OCI-LY3 (cell line): ENCODE measurements around the gene CLDN22.

Experiments used
- H2AFZ ChIP-seq: fragments of 200-600, 300-600 bp; shearing (Covaris generic); 2 replicates; pipeline ENCODE4 v1.6.0; 2014; ENCODE audit warnings: antibody characterized with exemption, low read depth, low read length
- H3K27ac ChIP-seq: fragments of 200-600, 300-600 bp; sonication (generic); 2 replicates; pipeline ENCODE4 v1.5.1; 2014; ENCODE audit warnings: mild to moderate bottlenecking, low read length, moderate library complexity, mixed read lengths
- H3K27me3 ChIP-seq: fragments of 200-600, 300-600 bp; sonication (generic); 2 replicates; pipeline ENCODE4 v1.6.1; 2014; ENCODE audit warnings: low read depth, low read length, mixed read lengths
- H3K36me3 ChIP-seq: fragments of 200-600, 300-600 bp; sonication (generic); replicated peaks from 2 replicates; pipeline ENCODE3; 2014; ENCODE audit warnings: low read depth, low read length, mixed read lengths
- H3K4me1 ChIP-seq: fragments of 300-600, 200-600 bp; sonication (generic); 2 replicates; pipeline ENCODE4 v1.6.1; 2014; ENCODE audit warnings: low read length, mixed read lengths
- H3K4me2 ChIP-seq: fragments of 200-600, 300-600 bp; sonication (generic); 2 replicates; pipeline ENCODE4 v1.6.1; 2014; ENCODE audit warnings: low read length, mixed read lengths
- H3K4me3 ChIP-seq: fragments of 300-600, 200-600 bp; sonication (generic); 2 replicates; pipeline ENCODE4 v1.5.1; 2014; ENCODE audit warnings: antibody characterized with exemption, mild to moderate bottlenecking, low read length, moderate library complexity
- H3K79me2 ChIP-seq: fragments of 300-600, 200-600 bp; shearing (Covaris generic); 2 replicates; pipeline ENCODE4 v1.6.1; 2014; ENCODE audit warnings: mild to moderate bottlenecking, low read length, mixed read lengths
- H3K9ac ChIP-seq: fragments of 300-600, 200-600 bp; shearing (Covaris generic); 2 replicates; pipeline ENCODE4 v1.6.0; 2014; ENCODE audit warnings: mild to moderate bottlenecking, low read length, moderate library complexity
- H3K9me3 ChIP-seq: fragments of 200-600, 300-600 bp; shearing (Covaris generic); 2 replicates; pipeline ENCODE4 v1.6.1; 2014; ENCODE audit warnings: low read length, mixed read lengths; ENCODE audit not compliant: insufficient read depth
- H4K20me1 ChIP-seq: fragments of 200-600, 300-600 bp; sonication (generic); 2 replicates; pipeline ENCODE4 v1.6.1; 2016; ENCODE audit warnings: low read length, mixed read lengths; ENCODE audit not compliant: insufficient read depth
- EZH2phosphoT487 ChIP-seq: fragments of 200-600 bp; shearing (Covaris generic); IDR thresholded peaks from 2 replicates; pipeline ENCODE4 v1.6.1; 2018; ENCODE audit warnings: antibody characterized with exemption, mixed run types, low read depth
- TF ChIP-seq, protein P1 (sequence below): fragments of 200-600, 300-600 bp; sonication (generic); IDR thresholded peaks from 2 replicates; pipeline ENCODE4 v1.5.1; 2014; ENCODE audit warnings: antibody characterized with exemption, low read length, low read depth

CLDN22 gene

DNA sequence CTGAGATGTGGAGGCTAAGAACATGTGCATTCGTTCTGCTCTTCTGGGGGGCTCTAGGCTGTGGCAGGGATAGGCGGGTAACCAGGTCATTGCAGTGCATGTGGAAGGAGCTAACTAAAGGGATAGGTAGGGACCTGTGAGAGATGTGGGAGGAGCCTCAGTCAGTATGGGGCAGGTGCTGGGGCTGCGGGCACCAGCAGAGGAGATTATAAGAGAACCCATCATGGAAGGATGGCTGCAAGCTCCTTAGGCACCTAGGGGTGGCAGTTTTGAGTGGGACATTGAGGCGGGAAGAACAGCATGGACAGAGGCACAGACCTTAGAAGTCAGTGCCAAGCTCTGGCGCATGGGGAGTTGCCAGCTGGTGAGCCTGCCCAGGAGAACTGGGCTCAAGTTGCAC, 7.2 kb downstream of the CLDN22 start:
- no peak overlapping the region for H2AFZ ChIP-seq
- no peak overlapping the region for H3K4me3 ChIP-seq
- H3K27ac ChIP-seq = no peak overlapping the region
- H3K27me3 ChIP-seq = no peaks in the 10 kb centered on the region
- no peaks in the 10 kb centered on the region for H3K4me1 ChIP-seq
- H3K4me2 ChIP-seq = no peak overlapping the region
- H4K20me1 ChIP-seq = no peaks in the 10 kb centered on the region
- no peaks in the 10 kb centered on the region for H3K9me3 ChIP-seq
- H3K79me2 ChIP-seq = no peaks in the 10 kb centered on the region
- no peak overlapping the region for H3K9ac ChIP-seq
- no peak for TF ChIP-seq EZH2phosphoT487
- TF ChIP-seq, protein P1, sequence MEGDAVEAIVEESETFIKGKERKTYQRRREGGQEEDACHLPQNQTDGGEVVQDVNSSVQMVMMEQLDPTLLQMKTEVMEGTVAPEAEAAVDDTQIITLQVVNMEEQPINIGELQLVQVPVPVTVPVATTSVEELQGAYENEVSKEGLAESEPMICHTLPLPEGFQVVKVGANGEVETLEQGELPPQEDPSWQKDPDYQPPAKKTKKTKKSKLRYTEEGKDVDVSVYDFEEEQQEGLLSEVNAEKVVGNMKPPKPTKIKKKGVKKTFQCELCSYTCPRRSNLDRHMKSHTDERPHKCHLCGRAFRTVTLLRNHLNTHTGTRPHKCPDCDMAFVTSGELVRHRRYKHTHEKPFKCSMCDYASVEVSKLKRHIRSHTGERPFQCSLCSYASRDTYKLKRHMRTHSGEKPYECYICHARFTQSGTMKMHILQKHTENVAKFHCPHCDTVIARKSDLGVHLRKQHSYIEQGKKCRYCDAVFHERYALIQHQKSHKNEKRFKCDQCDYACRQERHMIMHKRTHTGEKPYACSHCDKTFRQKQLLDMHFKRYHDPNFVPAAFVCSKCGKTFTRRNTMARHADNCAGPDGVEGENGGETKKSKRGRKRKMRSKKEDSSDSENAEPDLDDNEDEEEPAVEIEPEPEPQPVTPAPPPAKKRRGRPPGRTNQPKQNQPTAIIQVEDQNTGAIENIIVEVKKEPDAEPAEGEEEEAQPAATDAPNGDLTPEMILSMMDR = no peak
- H3K36me3 ChIP-seq = no peaks in the 10 kb centered on the region

DNA sequence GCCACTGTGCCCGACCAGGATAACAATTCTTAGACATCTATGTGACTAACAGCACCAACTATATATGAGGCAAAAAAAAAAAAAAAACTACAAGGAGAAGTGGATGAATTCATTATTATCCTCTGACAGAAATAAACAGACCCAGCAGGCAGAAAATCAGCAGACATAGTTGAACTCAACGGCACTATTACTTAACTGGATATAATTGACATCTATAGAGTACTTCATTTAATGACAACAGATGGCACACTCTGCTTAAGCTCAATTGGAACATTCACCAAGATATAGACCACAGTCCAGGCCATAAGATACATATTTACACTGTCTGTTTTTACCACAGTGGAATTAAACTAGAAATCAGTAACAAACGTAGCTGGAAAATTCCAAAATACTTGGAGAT, 13.3 kb downstream of the CLDN22 start:
- no peak overlapping the region for H3K4me2 ChIP-seq
- no peak overlapping the region for H2AFZ ChIP-seq
- no peaks in the 10 kb centered on the region for H3K79me2 ChIP-seq
- no peak overlapping the region for H3K4me3 ChIP-seq
- peaks cover 6% of the 10 kb centered on the region for H3K36me3 ChIP-seq
- H3K4me1 ChIP-seq = peaks cover 38% of the 10 kb centered on the region
- H3K9ac ChIP-seq = no peak overlapping the region
- no peak overlapping the region for H3K27ac ChIP-seq
- no peaks in the 10 kb centered on the region for H3K9me3 ChIP-seq
- TF ChIP-seq, protein P1 = no peak
- no peak for TF ChIP-seq EZH2phosphoT487
- H3K27me3 ChIP-seq = no peaks in the 10 kb centered on the region
- no peaks in the 10 kb centered on the region for H4K20me1 ChIP-seq

DNA sequence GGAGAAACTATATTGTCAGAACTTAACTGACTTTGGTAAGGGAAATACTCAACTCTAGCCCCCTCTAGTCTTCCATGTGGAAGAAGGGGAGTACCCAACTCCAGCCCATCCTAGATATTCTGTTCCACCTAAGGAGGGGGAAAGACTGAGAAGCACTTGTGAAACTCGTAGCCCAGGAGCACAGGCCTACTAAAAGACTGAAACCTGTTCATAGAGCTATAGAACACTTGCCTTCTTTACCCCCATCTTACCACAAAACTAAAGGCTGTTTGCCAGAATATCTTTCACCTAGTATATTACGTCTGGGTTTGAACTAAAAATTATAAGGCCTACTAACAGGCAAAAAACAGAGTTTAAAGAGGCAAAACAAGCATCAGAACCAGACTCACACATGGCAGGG, 15.5 kb downstream of the CLDN22 start:
- Histone ChIP-seq H3K79me2 (no peaks in the 10 kb centered on the region), H3K4me1 (peaks cover 61% of the 10 kb centered on the region)

DNA sequence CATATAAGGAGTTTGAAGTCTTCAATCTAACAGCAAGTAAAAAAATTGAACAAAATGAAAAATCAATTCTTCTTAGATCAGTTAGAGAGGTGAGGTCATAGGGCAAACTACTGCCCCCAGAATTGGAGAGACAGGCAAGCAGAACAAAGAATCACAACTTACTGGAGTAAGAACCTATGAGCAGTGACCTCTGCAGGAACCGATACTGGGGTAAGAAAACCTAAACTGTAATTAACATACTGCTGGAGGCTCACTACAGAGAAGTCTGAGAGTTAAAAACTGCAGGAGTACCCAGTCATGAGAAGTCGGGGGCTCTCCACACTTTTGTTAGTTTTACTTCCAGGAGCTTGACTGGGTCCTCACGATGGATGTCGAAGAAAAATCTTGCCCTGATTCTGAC, 16.0 kb downstream of the CLDN22 start:
- H3K9ac ChIP-seq = peak overlapping the region; percentile 64
- H3K79me2 ChIP-seq = no peaks in the 10 kb centered on the region
- H3K36me3 ChIP-seq = peaks cover 6% of the 10 kb centered on the region
- no peaks in the 10 kb centered on the region for H3K27me3 ChIP-seq
- H3K27ac ChIP-seq = peak overlapping the region; percentile 96
- no peaks in the 10 kb centered on the region for H3K9me3 ChIP-seq
- H4K20me1 ChIP-seq = no peaks in the 10 kb centered on the region
- H3K4me3 ChIP-seq = peak overlapping the region; percentile 7
- H2AFZ ChIP-seq = 0 out of 2 replicates have a peak overlapping the region, but pooled peaks have one; percentile 6
- peak overlapping the region; percentile 36 for H3K4me2 ChIP-seq
- TF ChIP-seq, protein P1 = 0 out of 2 replicates have a peak, but pooled peaks have one; percentile 6
- TF ChIP-seq EZH2phosphoT487 = no peak
- H3K4me1 ChIP-seq = peaks cover 65% of the 10 kb centered on the region

More for the DNA sequence above, 15.5 kb downstream of the CLDN22 start:
- H3K4me3 ChIP-seq = peak overlapping the region; percentile 3; the same call in 1 of the 2 replicates
- H3K36me3 ChIP-seq = peaks cover 6% of the 10 kb centered on the region
- no peak overlapping the region for H2AFZ ChIP-seq
- peak overlapping the region; percentile 96 for H3K27ac ChIP-seq
- no peaks in the 10 kb centered on the region for H3K9me3 ChIP-seq
- H3K9ac ChIP-seq = peak overlapping the region; percentile 61
- H4K20me1 ChIP-seq = no peaks in the 10 kb centered on the region
- H3K27me3 ChIP-seq = no peaks in the 10 kb centered on the region
- no peak for TF ChIP-seq EZH2phosphoT487
- TF ChIP-seq, protein P1 = no peak
- H3K4me2 ChIP-seq = peak overlapping the region; percentile 36
